GM19025 (cell line): Measurements from ENCODE around the gene ADPRHL1.
"Not testable (repeated sequence)": the region's sequence is repeated elsewhere in the genome, so short reads cannot be mapped to it uniquely, and the experiment has no call there.

ENCODE experiments used
- ATAC-seq: cut with Tn5 transposase; IDR thresholded peaks from one replicate; pipeline ENCODE4 v1.9.1; 2021; ENCODE audit warnings: mild to moderate bottlenecking, low read depth, moderate library complexity; ENCODE audit not compliant: unreplicated experiment

Gene ADPRHL1

GRCh38 chr13:113437408-113438010, 15.8 kb downstream of the ADPRHL1 start:
- no peak for ATAC-seq

- not testable (repeated sequence) for ATAC-seq
These were observed 16.4 kb downstream of the ADPRHL1 start for GRCh38 chr13:113436866-113437265.

- not testable (repeated sequence) for ATAC-seq
These were observed 17.4 kb downstream of the ADPRHL1 start for GRCh38 chr13:113435907-113436306.

- no peak for ATAC-seq
These were observed 19.8 kb downstream of the ADPRHL1 start for GRCh38 chr13:113433391-113433916.

- ATAC-seq: no peak
These were observed 20.6 kb downstream of the ADPRHL1 start for GRCh38 chr13:113432506-113433270.

GRCh38 chr13:113431171-113431570, 22.1 kb downstream of the ADPRHL1 start:
- ATAC-seq: no peak

GRCh38 chr13:113430378-113431110, 22.7 kb downstream of the ADPRHL1 start:
- ATAC-seq: no peak

GRCh38 chr13:113429608-113429985, 23.7 kb downstream of the ADPRHL1 start:
- ATAC-seq: no peak

GRCh38 chr13:113428871-113429607, 24.2 kb downstream of the ADPRHL1 start:
- no peak for ATAC-seq

- no peak for ATAC-seq
These were observed 24.8 kb downstream of the ADPRHL1 start for GRCh38 chr13:113428469-113428865.

- ATAC-seq: no peak
These were observed 25.5 kb downstream of the ADPRHL1 start for GRCh38 chr13:113427562-113428468.

- ATAC-seq: no peak
These were observed 26.7 kb downstream of the ADPRHL1 start for GRCh38 chr13:113426591-113426986.

GRCh38 chr13:113425941-113426590, 27.2 kb downstream of the ADPRHL1 start:
- no peak for ATAC-seq

- no peak for ATAC-seq
These were observed 29.6 kb downstream of the ADPRHL1 start for GRCh38 chr13:113423520-113424163.

- ATAC-seq: no peak
These were observed 30.3 kb downstream of the ADPRHL1 start for GRCh38 chr13:113422807-113423519.

GRCh38 chr13:113421673-113422270, 31.5 kb downstream of the ADPRHL1 start:
- no peak for ATAC-seq

GRCh38 chr13:113420833-113421600, 32.3 kb downstream of the ADPRHL1 start:
- ATAC-seq: no peak
